Mucosa of rectum (tissue), 2 donors: ENCODE results near the gene IGFBP4.

Experiments used
- H3K27ac ChIP-seq, 2 donors: one replicate each; pipeline ENCODE4 v1.7.0; 2013; ENCODE audit warnings: inconsistent platforms in 2 of 2, low read depth in 2 of 2, low read length in 2 of 2
- H3K27me3 ChIP-seq, 2 donors: one replicate each; pipeline ENCODE4 v1.7.0; 2013; ENCODE audit warnings: low read length in 2 of 2; ENCODE audit not compliant: control insufficient read depth in 2 of 2, insufficient read depth in 2 of 2
- H3K36me3 ChIP-seq, 2 donors: one replicate each; pipeline ENCODE4 v1.7.0; 2013; ENCODE audit warnings: low read length in 2 of 2; ENCODE audit not compliant: control insufficient read depth in 2 of 2, insufficient read depth in 2 of 2
- H3K4me1 ChIP-seq, 2 donors: one replicate each; pipeline ENCODE4 v1.7.0; 2013; ENCODE audit warnings: low read length in 2 of 2, mild to moderate bottlenecking in 1 of 2; ENCODE audit not compliant: control insufficient read depth in 2 of 2, insufficient read depth in 2 of 2
- H3K4me3 ChIP-seq, 2 donors: one replicate each; pipeline ENCODE4 v1.7.0; 2013; ENCODE audit warnings: low read length in 2 of 2
- H3K9ac ChIP-seq, 2 donors: one replicate each; pipeline ENCODE4 v1.7.0; 2013; ENCODE audit warnings: low read length in 2 of 2, low read depth in 1 of 2, mild to moderate bottlenecking in 1 of 2
- H3K9me3 ChIP-seq, 2 donors: one replicate each; pipeline ENCODE4 v1.7.0; 2013; ENCODE audit warnings: low read length in 2 of 2; ENCODE audit not compliant: control insufficient read depth in 2 of 2
- donor health status: healthy.
- donor health status: Normal muscosa, but diverticular disease.

Gene IGFBP4

GRCh38 chr17:40430272-40431230 lies 12.7 kb upstream of the IGFBP4 start:
- Histone ChIP-seq H3K27me3 (no peaks in the 10 kb centered on the region), H3K4me3 (no peak overlapping the region), H3K9ac (no peak overlapping the region), H3K27ac (no peak overlapping the region), H3K9me3 (no peaks in the 10 kb centered on the region), H3K4me1 (peaks cover 0 to 6% of the 10 kb centered on the region in 2 donors), H3K36me3 (no peaks in the 10 kb centered on the region)

GRCh38 chr17:40431231-40431602 lies 12.0 kb upstream of the IGFBP4 start:
- Histone ChIP-seq H3K4me3 (no peak overlapping the region), H3K36me3 (no peaks in the 10 kb centered on the region), H3K27me3 (no peaks in the 10 kb centered on the region), H3K4me1 (peaks cover 0 to 6% of the 10 kb centered on the region in 2 donors), H3K27ac (no peak overlapping the region), H3K9me3 (no peaks in the 10 kb centered on the region), H3K9ac (no peak overlapping the region)

- Histone ChIP-seq H3K4me1 (peaks cover 0 to 6% of the 10 kb centered on the region in 2 donors), H3K36me3 (no peaks in the 10 kb centered on the region), H3K27ac (peak overlapping the region; percentile 40 to 67), H3K27me3 (no peaks in the 10 kb centered on the region), H3K9me3 (no peaks in the 10 kb centered on the region), H3K4me3 (no peak overlapping the region), H3K9ac (no peak overlapping the region)
Observed at GRCh38 chr17:40432864-40433528, 10.3 kb upstream of the IGFBP4 start.

GRCh38 chr17:40433551-40434415 lies 9.5 kb upstream of the IGFBP4 start:
- Histone ChIP-seq H3K4me1 (peaks cover 0 to 6% of the 10 kb centered on the region in 2 donors), H3K27ac (peak overlapping the region; percentile 40 to 67), H3K4me3 (no peak overlapping the region), H3K27me3 (no peaks in the 10 kb centered on the region), H3K36me3 (no peaks in the 10 kb centered on the region), H3K9me3 (no peaks in the 10 kb centered on the region), H3K9ac (no peak overlapping the region)

- Histone ChIP-seq H3K9me3 (no peaks in the 10 kb centered on the region), H3K9ac (no peak overlapping the region), H3K4me3 (no peak overlapping the region), H3K36me3 (no peaks in the 10 kb centered on the region), H3K27me3 (no peaks in the 10 kb centered on the region), H3K27ac (no peak overlapping the region), H3K4me1 (peaks cover 3 to 6% of the 10 kb centered on the region in 2 donors)
Observed at GRCh38 chr17:40436636-40437035, 6.6 kb upstream of the IGFBP4 start.

- Histone ChIP-seq H3K4me1 (peaks cover 3 to 8% of the 10 kb centered on the region in 2 donors), H3K4me3 (no peak overlapping the region), H3K27me3 (no peaks in the 10 kb centered on the region), H3K9ac (no peak overlapping the region), H3K27ac (no peak overlapping the region), H3K9me3 (no peaks in the 10 kb centered on the region), H3K36me3 (no peaks in the 10 kb centered on the region)
Observed at GRCh38 chr17:40437095-40437732, 6.0 kb upstream of the IGFBP4 start.

- no peak overlapping the region for H3K4me3 ChIP-seq
- peaks cover 14 to 19% of the 10 kb centered on the region in 2 donors for H3K4me1 ChIP-seq
- no peak overlapping the region for H3K27ac ChIP-seq
- H3K27me3 ChIP-seq = no peaks in the 10 kb centered on the region
- H3K9me3 ChIP-seq = no peaks in the 10 kb centered on the region
- H3K9ac ChIP-seq = no peak overlapping the region
- H3K36me3 ChIP-seq = no peaks in the 10 kb centered on the region
Observed at GRCh38 chr17:40440166-40440565, 3.1 kb upstream of the IGFBP4 start.

- H3K4me3 ChIP-seq = peak overlapping the region; percentile 65 to 90
- peaks cover 37 to 41% of the 10 kb centered on the region in 2 donors for H3K4me1 ChIP-seq
Observed at GRCh38 chr17:40442392-40443195, 656 bp upstream of the IGFBP4 start.

More at GRCh38 chr17:40442392-40443195, 656 bp upstream of the IGFBP4 start:
- no peaks in the 10 kb centered on the region for H3K9me3 ChIP-seq
- H3K27me3 ChIP-seq = no peaks in the 10 kb centered on the region
- H3K27ac ChIP-seq = peak overlapping the region; percentile 84 to 92
- peak overlapping the region; percentile 70 to 93 for H3K9ac ChIP-seq
- no peaks in the 10 kb centered on the region for H3K36me3 ChIP-seq
